Neuronal stem cell (in vitro differentiated cells): ENCODE results near the gene WNT3.

Experiments used
- DNase-seq: peaks from one replicate; pipeline ENCODE4 v3.0.0-alpha.2; 2013; ENCODE audit warnings: low spot score
- H2AFZ ChIP-seq: one replicate; pipeline ENCODE4 v1.6.1; 2013; ENCODE audit warnings: mild to moderate bottlenecking, low read length, inconsistent platforms
- H2AK5ac ChIP-seq: 2 replicates; pipeline ENCODE4 v1.6.1; 2013; ENCODE audit warnings: low read depth, mild to moderate bottlenecking, inconsistent platforms, low read length, moderate library complexity, mixed read lengths
- H2BK120ac ChIP-seq: 2 replicates; pipeline ENCODE4 v1.6.1; 2013; ENCODE audit warnings: low read depth, mild to moderate bottlenecking, inconsistent platforms, low read length, moderate library complexity, mixed read lengths
- H2BK12ac ChIP-seq: one replicate; pipeline ENCODE4 v1.6.1; 2013; ENCODE audit warnings: low read length, inconsistent platforms
- H2BK15ac ChIP-seq: 2 replicates; pipeline ENCODE4 v1.6.1; 2013; ENCODE audit warnings: mild to moderate bottlenecking, low read length, inconsistent platforms, mixed read lengths
- H2BK5ac ChIP-seq: one replicate; pipeline ENCODE4 v1.6.1; 2013; ENCODE audit warnings: inconsistent platforms, mild to moderate bottlenecking, low read length, moderate library complexity
- H3K14ac ChIP-seq: one replicate; pipeline ENCODE4 v1.6.1; 2013; ENCODE audit warnings: low read length, inconsistent platforms
- H3K18ac ChIP-seq: 2 replicates; pipeline ENCODE4 v1.6.1; 2013; ENCODE audit warnings: low read length, inconsistent platforms
- H3K23ac ChIP-seq: 2 replicates; pipeline ENCODE4 v1.6.1; 2013; ENCODE audit warnings: low read depth, mild to moderate bottlenecking, mixed read lengths, low read length, inconsistent platforms; ENCODE audit not compliant: poor library complexity
- H3K27ac ChIP-seq: replicated peaks from 3 replicates; pipeline ENCODE4 v1.5.1; 2013; ENCODE audit warnings: low read length, inconsistent platforms
- H3K27me3 ChIP-seq, 3 experiments: 2 replicates each; pipeline ENCODE4 v1.6.1; 2013; ENCODE audit warnings: low read length in 3 of 3, mild to moderate bottlenecking in 2 of 3, inconsistent platforms in 1 of 3, low read depth in 1 of 3, mixed read lengths in 1 of 3, moderate library complexity in 1 of 3; ENCODE audit not compliant: control insufficient read depth in 3 of 3, insufficient read depth in 3 of 3
- H3K36me3 ChIP-seq, 2 donors: replicated peaks in 1 of 2; 2 replicates each; pipeline ENCODE4 v1.6.1; 2013; ENCODE audit warnings: low read length in 2 of 2; ENCODE audit not compliant: control insufficient read depth in 2 of 2, insufficient read depth in 2 of 2
- H3K4ac ChIP-seq: 2 replicates; pipeline ENCODE4 v1.6.1; 2013; ENCODE audit warnings: inconsistent platforms, mild to moderate bottlenecking, low read length, moderate library complexity
- H3K4me1 ChIP-seq, 2 donors: 1 replicate in 1 of 2; 2 replicates in 1 of 2; pipeline ENCODE4 v1.6.1; 2013; ENCODE audit warnings: low read length in 2 of 2, low read depth in 1 of 2; ENCODE audit not compliant: control insufficient read depth in 2 of 2, insufficient read depth in 1 of 2
- H3K4me2 ChIP-seq: one replicate; pipeline ENCODE4 v1.6.1; 2013; ENCODE audit warnings: mild to moderate bottlenecking, low read length, inconsistent platforms; ENCODE audit not compliant: insufficient read depth, poor library complexity, severe bottlenecking
- H3K4me3 ChIP-seq, 2 donors: 2 replicates each; pipeline ENCODE4 v1.5.1; 2013; ENCODE audit warnings: low read length in 2 of 2, mild to moderate bottlenecking in 2 of 2, inconsistent platforms in 1 of 2, moderate library complexity in 1 of 2
- H3K79me1 ChIP-seq: one replicate; pipeline ENCODE4 v1.6.1; 2013; ENCODE audit warnings: low read depth, mild to moderate bottlenecking, inconsistent platforms, low read length, moderate library complexity
- H3K9ac ChIP-seq: one replicate; pipeline ENCODE4 v1.6.1; 2013; ENCODE audit warnings: mild to moderate bottlenecking, low read depth, low read length, inconsistent platforms; ENCODE audit not compliant: poor library complexity
- H3K9me3 ChIP-seq, 2 donors: replicated peaks in 1 of 2; 2 replicates each; pipeline versions ENCODE3 to v1.6.1; 2013; ENCODE audit warnings: low read length in 2 of 2, mild to moderate bottlenecking in 2 of 2, inconsistent platforms in 1 of 2, low read depth in 1 of 2, mixed read lengths in 1 of 2, moderate library complexity in 1 of 2; ENCODE audit not compliant: control insufficient read depth in 2 of 2, insufficient read depth in 1 of 2
- H4K8ac ChIP-seq: one replicate; pipeline ENCODE4 v1.6.1; 2013; ENCODE audit warnings: low read depth, mild to moderate bottlenecking, inconsistent platforms, low read length, moderate library complexity
- H4K91ac ChIP-seq: one replicate; pipeline ENCODE4 v1.6.1; 2013; ENCODE audit warnings: low read length, low read depth, mild to moderate bottlenecking, inconsistent platforms; ENCODE audit not compliant: poor library complexity
- WGBS, 2 donors: extraction: QIAGEN DNeasy Blood & Tissue Kit; methylation state at CpG; one replicate each; pipeline ENCODE4 v1.1.7; 2013; ENCODE audit warnings: missing lambda C conversion rate in 2 of 2, mixed read lengths in 1 of 2; ENCODE audit not compliant: insufficient read length in 2 of 2, insufficient replicate concordance in 1 of 2; ENCODE audit errors: extremely low coverage in 2 of 2; 5-methylcytosine and 5-hydroxymethylcytosine counted together

The WNT3 gene

DNA sequence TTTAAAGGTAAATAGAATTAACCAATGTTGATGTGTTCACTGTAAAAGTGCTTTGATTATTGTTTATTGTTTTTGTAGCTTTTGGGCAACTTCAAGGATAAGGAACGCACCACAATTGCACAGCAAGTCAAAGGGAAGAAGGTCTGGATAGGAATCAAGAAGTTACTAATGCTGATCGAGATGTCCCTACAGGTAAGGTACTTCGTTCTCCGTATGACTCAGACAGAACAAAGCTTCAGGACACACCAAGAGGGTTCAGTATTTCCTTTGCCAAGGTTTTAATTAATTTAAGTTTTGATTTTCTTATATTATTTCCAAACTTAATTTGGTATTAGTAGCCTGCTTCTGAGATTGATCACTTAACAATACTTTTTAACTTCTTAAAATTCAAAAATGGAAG, 67.1 kb downstream of the WNT3 start:
- no peak overlapping the region for H3K4me2 ChIP-seq
- no peak overlapping the region for H3K14ac ChIP-seq
- WGBS, 2 donors, result no CpG with 5 or more reads among the region's 4 CpGs
- no peak overlapping the region for H3K18ac ChIP-seq
- no peak overlapping the region for H3K4me3 ChIP-seq
- no peak overlapping the region for H2BK15ac ChIP-seq
- no peaks in the 10 kb centered on the region for H3K27me3 ChIP-seq
- peaks cover 4 to 64% of the 10 kb centered on the region in 2 donors for H3K36me3 ChIP-seq
- no peak overlapping the region for H2BK120ac ChIP-seq
- no peaks in the 10 kb centered on the region for H3K9me3 ChIP-seq
- H2AK5ac ChIP-seq, result no peak overlapping the region
- H2AFZ ChIP-seq, result no peak overlapping the region
- H4K8ac ChIP-seq, result no peak overlapping the region
- no peaks in the 10 kb centered on the region for H3K4me1 ChIP-seq
- H4K91ac ChIP-seq, result no peak overlapping the region
- no peak overlapping the region for H3K4ac ChIP-seq
- H3K9ac ChIP-seq, result no peak overlapping the region
- H2BK12ac ChIP-seq, result no peak overlapping the region
- H2BK5ac ChIP-seq, result no peak overlapping the region
- H3K23ac ChIP-seq, result no peak overlapping the region
- no peak for DNase-seq
- H3K27ac ChIP-seq, result no peak overlapping the region
- no peaks in the 10 kb centered on the region for H3K79me1 ChIP-seq

DNA sequence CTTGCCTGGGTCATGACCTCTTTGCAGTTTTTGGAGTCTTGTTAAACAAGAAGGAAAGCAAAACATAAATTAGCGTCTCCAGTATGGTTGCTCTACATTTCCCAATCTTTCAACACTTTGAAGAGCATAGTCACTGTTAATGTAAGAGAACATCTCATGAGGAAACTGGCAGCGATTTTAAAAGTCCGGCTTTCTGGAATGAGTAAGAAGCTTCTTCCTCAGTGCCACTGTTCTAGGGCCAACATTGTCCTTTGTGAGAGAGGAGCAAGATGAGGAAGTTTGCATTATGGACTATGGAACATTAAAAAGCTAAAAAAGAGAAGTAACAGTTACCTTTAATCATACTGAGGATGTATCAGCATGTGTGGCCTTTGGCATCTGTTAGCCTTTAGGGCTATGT, 73.1 kb downstream of the WNT3 start:
- no peak for DNase-seq
- H3K9ac ChIP-seq, result no peak overlapping the region
- no peaks in the 10 kb centered on the region for H3K9me3 ChIP-seq
- no peak overlapping the region for H2AK5ac ChIP-seq
- no peak overlapping the region for H3K23ac ChIP-seq
- no peak overlapping the region for H3K14ac ChIP-seq
- H2BK12ac ChIP-seq, result no peak overlapping the region
- H3K18ac ChIP-seq, result no peak overlapping the region
- WGBS, 2 donors, result no CpG with 5 or more reads among the region's 3 CpGs
- H2AFZ ChIP-seq, result no peak overlapping the region
- H3K4me2 ChIP-seq, result no peak overlapping the region
- no peak overlapping the region for H2BK5ac ChIP-seq
- no peaks in the 10 kb centered on the region for H3K79me1 ChIP-seq
- no peak overlapping the region for H3K27ac ChIP-seq
- H3K4me1 ChIP-seq, result peaks cover 0 to 6% of the 10 kb centered on the region in 2 donors
- H3K27me3 ChIP-seq, result no peaks in the 10 kb centered on the region
- no peak overlapping the region for H2BK15ac ChIP-seq
- peaks cover 0 to 17% of the 10 kb centered on the region in 2 donors for H3K36me3 ChIP-seq
- no peak overlapping the region for H4K8ac ChIP-seq
- no peak overlapping the region for H4K91ac ChIP-seq
- H3K4me3 ChIP-seq, result no peak overlapping the region
- no peak overlapping the region for H2BK120ac ChIP-seq
- H3K4ac ChIP-seq, result no peak overlapping the region

DNA sequence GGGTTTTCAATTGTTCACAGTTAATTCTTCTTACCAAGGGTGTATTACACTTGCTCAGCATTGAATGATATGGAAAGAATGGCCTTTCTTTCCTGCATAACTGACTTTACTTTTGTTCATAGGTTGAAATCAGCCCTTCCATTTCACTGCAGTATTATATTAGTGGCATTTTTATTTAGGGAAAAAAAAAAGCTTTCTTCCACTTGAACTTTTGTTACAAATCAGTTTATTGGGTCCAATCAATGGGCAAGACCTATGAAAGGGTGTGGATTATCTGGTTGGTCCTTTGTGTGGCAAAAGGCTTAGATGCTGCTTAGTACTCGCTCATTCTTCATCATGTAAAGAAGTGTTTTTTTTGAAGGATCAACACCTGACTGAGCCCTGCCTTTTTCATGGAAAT, 74.1 kb downstream of the WNT3 start:
- Histone ChIP-seq H3K4me3 (no peak overlapping the region), H2AK5ac (no peak overlapping the region), H2AFZ (no peak overlapping the region), H3K9me3 (no peaks in the 10 kb centered on the region), H2BK5ac (no peak overlapping the region), H2BK120ac (no peak overlapping the region), H3K9ac (no peak overlapping the region), H3K4me2 (no peak overlapping the region), H3K14ac (no peak overlapping the region), H3K79me1 (no peaks in the 10 kb centered on the region), H3K36me3 (peaks cover 0 to 11% of the 10 kb centered on the region in 2 donors), H3K27ac (no peak overlapping the region), H3K27me3 (no peaks in the 10 kb centered on the region), H3K4ac (no peak overlapping the region), H2BK15ac (no peak overlapping the region), H3K18ac (no peak overlapping the region), H3K23ac (no peak overlapping the region), H4K8ac (no peak overlapping the region), H3K4me1 (peaks cover 0 to 6% of the 10 kb centered on the region in 2 donors), H4K91ac (no peak overlapping the region), H2BK12ac (no peak overlapping the region)
- no peak for DNase-seq
- no CpG with 5 or more reads among the region's 1 CpG for WGBS, 2 donors

DNA sequence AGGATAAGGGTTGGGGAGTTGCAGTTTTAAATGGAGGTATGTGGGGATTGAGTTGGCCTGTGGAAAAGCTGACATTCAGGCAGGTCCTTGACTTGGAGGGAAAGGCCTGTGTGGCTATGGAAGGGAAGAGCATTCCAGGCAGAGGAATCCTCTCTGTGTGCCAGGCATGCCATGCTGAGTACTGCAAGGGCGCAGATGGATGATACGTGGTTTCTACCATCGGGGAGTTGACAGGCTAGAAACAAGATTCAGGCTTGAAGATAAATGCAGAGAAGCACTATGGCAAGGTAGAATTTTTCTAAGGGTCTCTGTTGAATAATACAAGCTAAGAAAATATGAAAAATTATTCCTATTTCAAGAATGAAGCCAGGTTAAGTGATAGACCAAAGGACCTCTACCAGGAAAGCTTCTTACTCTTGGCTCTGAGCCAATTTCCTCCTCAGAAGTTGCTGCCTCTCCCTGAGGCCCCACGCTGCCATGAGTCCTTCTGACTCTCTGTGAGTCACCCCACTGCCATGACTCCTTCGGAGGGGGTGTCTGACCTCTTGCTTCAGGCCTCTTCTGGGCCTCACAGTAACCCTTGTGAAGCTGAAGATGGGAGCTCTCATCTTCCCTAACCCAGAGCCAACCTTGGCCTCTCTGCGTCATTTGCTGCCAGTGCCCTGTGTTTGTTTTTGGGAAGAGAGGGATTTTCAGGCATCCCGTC, 75.8 kb downstream of the WNT3 start:
- Histone ChIP-seq H3K4me3 (no peak overlapping the region), H3K9me3 (no peaks in the 10 kb centered on the region), H3K23ac (no peak overlapping the region), H3K9ac (no peak overlapping the region), H2BK12ac (no peak overlapping the region), H2AFZ (no peak overlapping the region), H2BK120ac (no peak overlapping the region), H3K14ac (no peak overlapping the region), H3K36me3 (peaks cover 0 to 7% of the 10 kb centered on the region in 2 donors), H2BK15ac (no peak overlapping the region), H3K4me2 (no peak overlapping the region), H2AK5ac (no peak overlapping the region), H4K91ac (no peak overlapping the region), H3K79me1 (no peaks in the 10 kb centered on the region), H4K8ac (no peak overlapping the region), H3K4me1 (peaks cover 0 to 6% of the 10 kb centered on the region in 2 donors), H3K27me3 (no peaks in the 10 kb centered on the region), H3K4ac (no peak overlapping the region), H2BK5ac (no peak overlapping the region), H3K27ac (no peak overlapping the region), H3K18ac (no peak overlapping the region)
- WGBS, 2 donors, result no CpG with 5 or more reads among the region's 7 CpGs
- DNase-seq, result no peak
